Measurements from ENCODE around the gene NKAIN2.

- no peak for TF ChIP-seq CTCF (IDR thresholded peaks at IDR 0.05; ENCODE audit: extremely low read depth in 1 of 2, insufficient read depth in 1 of 2, low read depth in 1 of 2, low read length in 2 of 2)
- no peak for TF ChIP-seq EZH2 (IDR thresholded peaks at IDR 0.05; ENCODE audit: borderline replicate concordance, low read depth, low read length, severe bottlenecking)
- no peak for TF ChIP-seq JUN (IDR thresholded peaks at IDR 0.05; ENCODE audit: borderline replicate concordance, insufficient read depth, insufficient read length, low read depth)
- TF ChIP-seq POLR2A (IDR thresholded peaks at IDR 0.05; ENCODE audit: low read depth, low read length): no peak
- TF ChIP-seq MYC (IDR thresholded peaks at IDR 0.05; ENCODE audit: low read depth, low read length): no peak
- TF ChIP-seq MAX (IDR thresholded peaks at IDR 0.05; ENCODE audit: insufficient read depth, insufficient read length): no peak
- no peak for TF ChIP-seq POLR2AphosphoS5 (IDR thresholded peaks at IDR 0.05; ENCODE audit: insufficient read depth, low read depth, low read length)
Observed at GRCh38 chr6:124800222-124800621, 996.6 kb downstream of the NKAIN2 start.
